K562 (cell line): ENCODE results near the gene KLRF2. TPM values are rescaled to one million over a fixed set of nuclear protein-coding genes. Genes with fewer than 3 reads are reported as not detected.

Source experiments
- ATAC-seq: fragments of 200-7000 bp; cut with Tn5 transposase; 3 replicates; pipeline ENCODE4 v1.9.1; 2020; ENCODE audit warnings: moderate library complexity
- BruUV-seq: library from RNA; stranded (reverse); fragments of 400-500 nt; replicated peaks from 2 replicates; lab custom pipeline; 2021; lab: Mats Ljungman, UMichigan
- CTCF ChIA-PET: fragments of 300-600 bp; formaldehyde crosslinking; extraction: SDS; loops from one replicate; lab custom pipeline; 2021; ENCODE audit warnings: low intra/inter-chr PET ratio; lab: Yijun Ruan, JAX
- POLR2A ChIA-PET: fragments of 300-600, 350-650 bp; sonication (Branson Sonifier 250); formaldehyde crosslinking; extraction: SDS; loops from one replicate; lab custom pipeline; 2021; ENCODE audit warnings: antibody characterized with exemption, inconsistent platforms; lab: Yijun Ruan, JAX
- DNase-seq, 4 experiments: peaks; one replicate each; pipeline versions ENCODE4 v3.0.0 to v3.0.0-alpha.2; 2011 to 2018; ENCODE audit warnings: low spot score in 3 of 4, mixed read lengths in 3 of 4; ENCODE audit errors: extremely low read depth in 1 of 4
- FAIRE-seq: peaks from 2 replicates; lab custom pipeline; 2011; peaks lifted over from hg19 to GRCh38; lab: Jason Lieb, UNC
- H2AFZ ChIP-seq: 2 replicates; pipeline ENCODE4 v1.6.0; 2011; ENCODE audit warnings: low read depth, low read length, control low read depth, inconsistent platforms
- H3K27ac ChIP-seq: fragments of 200-600 bp; 3 replicates; pipeline ENCODE4 v1.8.0; 2011; ENCODE audit warnings: low read depth, mild to moderate bottlenecking, control low read depth, inconsistent platforms, low read length, moderate library complexity, mixed read lengths; ENCODE audit errors: extremely low read depth
- H3K27me3 ChIP-seq, 2 experiments: fragments of 300-600 bp in 1 of 2; 2 replicates in 1 of 2; 3 replicates in 1 of 2; pipeline versions ENCODE4 v1.6.0 to v1.8.0; 2011; ENCODE audit warnings: inconsistent platforms in 2 of 2, low read length in 2 of 2, mild to moderate bottlenecking in 1 of 2, mixed read lengths in 1 of 2, moderate library complexity in 1 of 2; ENCODE audit not compliant: control insufficient read depth in 2 of 2, insufficient read depth in 2 of 2
- H3K36me3 ChIP-seq: fragments of 300-600 bp; 3 replicates; pipeline ENCODE4 v1.8.0; 2011; ENCODE audit warnings: mild to moderate bottlenecking, low read length, inconsistent platforms; ENCODE audit not compliant: control insufficient read depth, insufficient read depth
- H3K4me1 ChIP-seq, 2 experiments: fragments of 200-600 bp in 1 of 2; replicated peaks in 1 of 2; 2 replicates in 1 of 2; 3 replicates in 1 of 2; pipeline versions ENCODE4 v1.5.1 to v1.8.0; 2011; ENCODE audit warnings: inconsistent platforms in 2 of 2, low read length in 2 of 2, mild to moderate bottlenecking in 1 of 2, mixed read lengths in 1 of 2, moderate library complexity in 1 of 2; ENCODE audit not compliant: control insufficient read depth in 2 of 2, insufficient read depth in 2 of 2
- H3K4me2 ChIP-seq: 2 replicates; pipeline ENCODE4 v1.6.1; 2011; ENCODE audit warnings: low read length, control low read depth, inconsistent platforms, mixed read lengths; ENCODE audit not compliant: insufficient read depth
- H3K4me3 ChIP-seq: fragments of 200-600 bp; sonication (generic), shearing (Covaris generic); 2 replicates; pipeline ENCODE4 v1.5.1; 2016; ENCODE audit warnings: control low read depth, inconsistent platforms
- H3K79me2 ChIP-seq: fragments of 200-600 bp; 3 replicates; pipeline ENCODE4 v1.8.0; 2011; ENCODE audit warnings: low read length, inconsistent platforms; ENCODE audit not compliant: control insufficient read depth, insufficient read depth
- H3K9ac ChIP-seq, 2 experiments: 2 replicates each; pipeline versions ENCODE4 v1.6.0 to v1.6.1; 2011; ENCODE audit warnings: low read depth in 2 of 2, low read length in 2 of 2, control low read depth in 1 of 2, inconsistent platforms in 1 of 2, mild to moderate bottlenecking in 1 of 2, mixed read lengths in 1 of 2; ENCODE audit not compliant: insufficient read depth in 1 of 2
- H3K9me1 ChIP-seq: one replicate; pipeline ENCODE4 v1.6.0; 2011; ENCODE audit warnings: inconsistent platforms, mild to moderate bottlenecking, low read length, moderate library complexity; ENCODE audit not compliant: control insufficient read depth, insufficient read depth
- H3K9me3 ChIP-seq: replicated peaks from 2 replicates; pipeline ENCODE4 v1.5.1; 2011; ENCODE audit warnings: low read depth, low read length, inconsistent platforms; ENCODE audit not compliant: control insufficient read depth, insufficient read depth
- H4K20me1 ChIP-seq: replicated peaks from 2 replicates; pipeline ENCODE4 v1.6.1; 2011; ENCODE audit warnings: low read length, inconsistent platforms, mixed read lengths; ENCODE audit not compliant: control insufficient read depth, insufficient read depth
- ARHGAP35 ChIP-seq: fragments of 450-650 bp; IDR thresholded peaks from 2 replicates; pipeline ENCODE4 v1.6.1; 2018; ENCODE audit not compliant: partially characterized antibody
- ESRRB ChIP-seq: fragments of 250-450 bp; sonication (Bioruptor Pico); IDR thresholded peaks from 2 replicates; pipeline ENCODE4 v1.5.0; 2020; ENCODE audit warnings: mild to moderate bottlenecking, moderate library complexity, borderline replicate concordance
- ZFP1 ChIP-seq: fragments of 450-650 bp; formaldehyde crosslinking; IDR thresholded peaks from 2 replicates; pipeline ENCODE4 v1.4.0; 2020; ENCODE audit warnings: mild to moderate bottlenecking, mixed read lengths
- ZNF263 ChIP-seq: sonication (generic); formaldehyde crosslinking; IDR thresholded peaks from 2 replicates; pipeline ENCODE4 v1.8.0; 2022; ENCODE audit warnings: mild to moderate bottlenecking, missing genetic modification reagents, borderline replicate concordance
- ZNF316 ChIP-seq: fragments of 450-650 bp; IDR thresholded peaks from 2 replicates; pipeline ENCODE4 v1.6.1; 2016
- in situ Hi-C: fragments of 300-500 bp; cut with MboI; formaldehyde crosslinking; loops from 4 replicates; pipeline ENCODE4 v1.15.0; 2018; ENCODE audit warnings: inconsistent platforms, mixed read lengths
- intact Hi-C: fragments of 100-400 bp; cut with micrococcal nuclease; formaldehyde crosslinking; loops from 2 replicates; pipeline ENCODE4 v1.14.2; 2022
- polyA plus RNA-seq, 8 experiments: library from polyadenylated mRNA; depleted of rRNA in 4 of 8; stranded (reverse) in 5 of 8; unstranded in 3 of 8; fragments of >200 nt; fragmentation: Nextera tagmentation in 2 of 8; fragmentation: Illumina TruSeq in 1 of 8; extraction: Ambion mirVana in 2 of 8; extraction: Trizol in 1 of 8; gene quantifications; 2 replicates each; pipeline versions ENCODE4 v1.2.1 to v1.2.3, GENCODE V29; 2011 to 2014; ENCODE audit warnings: inconsistent platforms in 1 of 8, missing spikeins in 1 of 8
- total RNA-seq, 7 experiments: library from RNA; depleted of rRNA in 6 of 7; stranded (reverse); fragments of >200 nt in 6 of 7; fragmentation: Illumina TruSeq in 2 of 7; extraction: Trizol in 2 of 7; gene quantifications; 2 replicates each; pipeline versions ENCODE4 v1.2.1 to v1.2.3, GENCODE V29; 2011 to 2021; ENCODE audit warnings: low replicate concordance in 1 of 7
- TF ChIP-seq, protein P1 (sequence below): sonication (generic); formaldehyde crosslinking; IDR thresholded peaks from 2 replicates; pipeline ENCODE4 v1.8.1; 2022; ENCODE audit warnings: missing genetic modification reagents
- TF ChIP-seq, protein P2 (sequence below): fragments of 250-450 bp; sonication (Bioruptor Pico); IDR thresholded peaks from 2 replicates; pipeline ENCODE4 v1.5.0; 2020; ENCODE audit warnings: mild to moderate bottlenecking
- TF ChIP-seq, protein P3 (sequence below): fragments of 250-450 bp; sonication (Bioruptor Pico); IDR thresholded peaks from 2 replicates; pipeline ENCODE4 v1.4.0; 2020; ENCODE audit warnings: mild to moderate bottlenecking, moderate library complexity

The KLRF2 gene
- total and polyA plus RNA-seq, 9 of the 15 experiments (the other 6 are each of a cell fraction or from before 2014, with no cell fraction given) = not detected

DNA sequence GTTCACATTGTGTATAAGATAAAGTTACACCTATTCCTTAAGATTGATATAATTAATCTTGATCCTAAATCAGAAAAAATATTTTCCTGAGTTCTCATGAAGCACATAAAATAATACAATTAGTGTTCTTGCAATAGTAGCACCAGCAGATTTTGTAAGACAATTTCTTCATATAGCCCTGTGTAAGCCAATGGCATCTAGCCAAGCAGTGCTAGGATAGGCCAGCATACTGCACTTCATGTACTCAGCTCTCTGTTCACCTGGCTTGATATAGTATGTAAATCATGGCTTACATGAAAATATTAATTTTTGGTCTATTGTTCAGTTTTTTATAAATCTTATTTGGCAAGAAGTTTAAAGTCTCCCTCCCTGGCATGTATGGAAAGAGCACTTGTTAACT, 1.9 kb downstream of the KLRF2 start:
- H4K20me1 ChIP-seq = no peaks in the 10 kb centered on the region
- POLR2A ChIA-PET = no interaction called here
- H3K4me3 ChIP-seq = no peak overlapping the region
- H3K27me3 ChIP-seq = no peaks in the 10 kb centered on the region
- no peak for ATAC-seq
- no peak overlapping the region for H2AFZ ChIP-seq
- TF ChIP-seq ZNF263 (CRISPR knock-in tag) = no peak
- no peak for TF ChIP-seq ESRRB
- TF ChIP-seq, protein P1, sequence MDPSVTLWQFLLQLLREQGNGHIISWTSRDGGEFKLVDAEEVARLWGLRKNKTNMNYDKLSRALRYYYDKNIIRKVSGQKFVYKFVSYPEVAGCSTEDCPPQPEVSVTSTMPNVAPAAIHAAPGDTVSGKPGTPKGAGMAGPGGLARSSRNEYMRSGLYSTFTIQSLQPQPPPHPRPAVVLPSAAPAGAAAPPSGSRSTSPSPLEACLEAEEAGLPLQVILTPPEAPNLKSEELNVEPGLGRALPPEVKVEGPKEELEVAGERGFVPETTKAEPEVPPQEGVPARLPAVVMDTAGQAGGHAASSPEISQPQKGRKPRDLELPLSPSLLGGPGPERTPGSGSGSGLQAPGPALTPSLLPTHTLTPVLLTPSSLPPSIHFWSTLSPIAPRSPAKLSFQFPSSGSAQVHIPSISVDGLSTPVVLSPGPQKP (CRISPR knock-in tag) = no peak
- TF ChIP-seq, protein P2, sequence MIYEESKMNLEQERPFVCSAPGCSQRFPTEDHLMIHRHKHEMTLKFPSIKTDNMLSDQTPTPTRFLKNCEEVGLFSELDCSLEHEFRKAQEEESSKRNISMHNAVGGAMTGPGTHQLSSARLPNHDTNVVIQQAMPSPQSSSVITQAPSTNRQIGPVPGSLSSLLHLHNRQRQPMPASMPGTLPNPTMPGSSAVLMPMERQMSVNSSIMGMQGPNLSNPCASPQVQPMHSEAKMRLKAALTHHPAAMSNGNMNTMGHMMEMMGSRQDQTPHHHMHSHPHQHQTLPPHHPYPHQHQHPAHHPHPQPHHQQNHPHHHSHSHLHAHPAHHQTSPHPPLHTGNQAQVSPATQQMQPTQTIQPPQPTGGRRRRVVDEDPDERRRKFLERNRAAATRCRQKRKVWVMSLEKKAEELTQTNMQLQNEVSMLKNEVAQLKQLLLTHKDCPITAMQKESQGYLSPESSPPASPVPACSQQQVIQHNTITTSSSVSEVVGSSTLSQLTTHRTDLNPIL = no peak
- TF ChIP-seq ZNF316 = no peak
- TF ChIP-seq, protein P3, sequence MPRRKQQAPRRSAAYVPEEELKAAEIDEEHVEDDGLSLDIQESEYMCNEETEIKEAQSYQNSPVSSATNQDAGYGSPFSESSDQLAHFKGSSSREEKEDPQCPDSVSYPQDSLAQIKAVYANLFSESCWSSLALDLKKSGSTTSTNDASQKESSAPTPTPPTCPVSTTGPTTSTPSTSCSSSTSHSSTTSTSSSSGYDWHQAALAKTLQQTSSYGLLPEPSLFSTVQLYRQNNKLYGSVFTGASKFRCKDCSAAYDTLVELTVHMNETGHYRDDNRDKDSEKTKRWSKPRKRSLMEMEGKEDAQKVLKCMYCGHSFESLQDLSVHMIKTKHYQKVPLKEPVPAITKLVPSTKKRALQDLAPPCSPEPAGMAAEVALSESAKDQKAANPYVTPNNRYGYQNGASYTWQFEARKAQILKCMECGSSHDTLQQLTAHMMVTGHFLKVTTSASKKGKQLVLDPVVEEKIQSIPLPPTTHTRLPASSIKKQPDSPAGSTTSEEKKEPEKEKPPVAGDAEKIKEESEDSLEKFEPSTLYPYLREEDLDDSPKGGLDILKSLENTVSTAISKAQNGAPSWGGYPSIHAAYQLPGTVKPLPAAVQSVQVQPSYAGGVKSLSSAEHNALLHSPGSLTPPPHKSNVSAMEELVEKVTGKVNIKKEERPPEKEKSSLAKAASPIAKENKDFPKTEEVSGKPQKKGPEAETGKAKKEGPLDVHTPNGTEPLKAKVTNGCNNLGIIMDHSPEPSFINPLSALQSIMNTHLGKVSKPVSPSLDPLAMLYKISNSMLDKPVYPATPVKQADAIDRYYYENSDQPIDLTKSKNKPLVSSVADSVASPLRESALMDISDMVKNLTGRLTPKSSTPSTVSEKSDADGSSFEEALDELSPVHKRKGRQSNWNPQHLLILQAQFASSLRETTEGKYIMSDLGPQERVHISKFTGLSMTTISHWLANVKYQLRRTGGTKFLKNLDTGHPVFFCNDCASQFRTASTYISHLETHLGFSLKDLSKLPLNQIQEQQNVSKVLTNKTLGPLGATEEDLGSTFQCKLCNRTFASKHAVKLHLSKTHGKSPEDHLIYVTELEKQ (CRISPR knock-in tag) = no peak
- TF ChIP-seq ARHGAP35 = no peak
- no peak for TF ChIP-seq ZFP1 (CRISPR knock-in tag)
- in situ Hi-C loops = no loop called here
- CTCF ChIA-PET = no interaction called here
- no peaks in the 10 kb centered on the region for H3K9me3 ChIP-seq
- H3K9ac ChIP-seq = no peak overlapping the region
- H3K9me1 ChIP-seq = no peaks in the 10 kb centered on the region
- H3K4me1 ChIP-seq = no peaks in the 10 kb centered on the region
- no peak for FAIRE-seq
- no TSS peak for BruUV-seq
- intact Hi-C loops = no loop called here
- H3K27ac ChIP-seq = no peak overlapping the region
- H3K36me3 ChIP-seq = no peaks in the 10 kb centered on the region
- DNase-seq = no peak
- no peak overlapping the region for H3K4me2 ChIP-seq
- H3K79me2 ChIP-seq = no peaks in the 10 kb centered on the region
